Neural cell (in vitro differentiated cells): ENCODE results near the gene POLR1A. TPM values are rescaled to one million over a fixed set of nuclear protein-coding genes. Genes with fewer than 3 reads are reported as not detected.

ENCODE experiments used
- H2AFZ ChIP-seq: fragments of 200-600, 300-800 bp; sonication (generic), shearing (Covaris generic); 2 replicates; pipeline ENCODE4 v1.6.0; 2014; ENCODE audit warnings: low read depth, mild to moderate bottlenecking, antibody characterized with exemption, low read length, moderate library complexity
- H3F3A ChIP-seq: fragments of 200-600 bp; shearing (Covaris generic); 2 replicates; pipeline ENCODE4 v1.6.1; 2016; ENCODE audit warnings: mild to moderate bottlenecking, moderate library complexity, mixed read lengths, antibody characterized with exemption, low read length; ENCODE audit not compliant: insufficient read depth, poor library complexity, severe bottlenecking
- H3K27ac ChIP-seq: fragments of 200-600, 300-800 bp; sonication (generic), shearing (Covaris generic); 2 replicates; pipeline ENCODE4 v1.5.1; 2014; ENCODE audit warnings: mild to moderate bottlenecking, low read length, moderate library complexity
- H3K27me3 ChIP-seq: fragments of 300-800, 200-600 bp; sonication (generic), shearing (Covaris generic); 2 replicates; pipeline ENCODE4 v1.6.0; 2014; ENCODE audit warnings: mild to moderate bottlenecking, low read depth, low read length, moderate library complexity; ENCODE audit not compliant: insufficient read depth
- H3K36me3 ChIP-seq: fragments of 300-800, 200-600 bp; sonication (generic), shearing (Covaris generic); 2 replicates; pipeline ENCODE4 v1.5.1; 2014; ENCODE audit warnings: mild to moderate bottlenecking, antibody characterized with exemption, low read length, moderate library complexity; ENCODE audit not compliant: insufficient read depth
- H3K4me2 ChIP-seq: fragments of 300-800, 200-600 bp; sonication (generic), shearing (Covaris generic); 2 replicates; pipeline ENCODE4 v1.6.0; 2014; ENCODE audit warnings: mild to moderate bottlenecking, low read length
- H3K4me3 ChIP-seq: fragments of 300-800, 200-600 bp; sonication (generic), shearing (Covaris generic); 2 replicates; pipeline ENCODE4 v1.5.1; 2014; ENCODE audit warnings: mild to moderate bottlenecking, low read length, moderate library complexity
- H3K79me2 ChIP-seq: fragments of 200-600 bp; shearing (Covaris generic); replicated peaks from 2 replicates; pipeline ENCODE4 v1.6.0; 2014; ENCODE audit warnings: mild to moderate bottlenecking, low read length, moderate library complexity; ENCODE audit not compliant: insufficient read depth
- H3K9ac ChIP-seq: fragments of 300-800, 200-600 bp; sonication (generic), shearing (Covaris generic); 2 replicates; pipeline ENCODE4 v1.6.1; 2016; ENCODE audit warnings: mild to moderate bottlenecking, low read length, mixed read lengths
- H3K9me2 ChIP-seq: fragments of 200-600 bp; shearing (Covaris generic); 2 replicates; pipeline ENCODE4 v1.6.1; 2016; ENCODE audit warnings: mild to moderate bottlenecking, low read length, mixed read lengths; ENCODE audit not compliant: insufficient read depth
- H3K9me3 ChIP-seq: fragments of 200-600, 300-800 bp; sonication (generic), shearing (Covaris generic); 2 replicates; pipeline ENCODE4 v1.6.1; 2016; ENCODE audit warnings: mild to moderate bottlenecking, mixed run types, low read length, moderate library complexity, mixed read lengths
- H4K20me1 ChIP-seq: fragments of 200-600 bp; shearing (Covaris generic); 2 replicates; pipeline ENCODE4 v1.6.1; 2016; ENCODE audit warnings: mild to moderate bottlenecking, mixed run types; ENCODE audit not compliant: insufficient read depth
- CTCF ChIP-seq: fragments of 450-650 bp; IDR thresholded peaks from 2 replicates; pipeline ENCODE4 v1.5.1; 2014; ENCODE audit warnings: antibody characterized with exemption, mild to moderate bottlenecking, moderate library complexity; ENCODE audit not compliant: poor library complexity, severe bottlenecking
- EP300 ChIP-seq: fragments of 450-650 bp; conservative IDR thresholded peaks from 2 replicates; pipeline ENCODE4 v1.6.1; 2014; ENCODE audit warnings: antibody characterized with exemption, mild to moderate bottlenecking, moderate library complexity; ENCODE audit not compliant: poor library complexity, severe bottlenecking
- EZH2 ChIP-seq: fragments of 200-600, 300-800 bp; shearing (Covaris generic), sonication (generic); IDR thresholded peaks from 2 replicates; pipeline ENCODE4 v1.6.1; 2014; ENCODE audit warnings: antibody characterized with exemption, low read length, borderline replicate concordance, mild to moderate bottlenecking; ENCODE audit not compliant: insufficient read depth, poor library complexity, severe bottlenecking
- MXI1 ChIP-seq: fragments of 450-650 bp; conservative IDR thresholded peaks from 2 replicates; pipeline ENCODE4 v1.6.1; 2014; ENCODE audit warnings: antibody characterized with exemption, mild to moderate bottlenecking; ENCODE audit not compliant: poor library complexity, severe bottlenecking
- POLR2AphosphoS5 ChIP-seq: IDR thresholded peaks from 2 replicates; pipeline ENCODE4 v1.6.1; 2012
- RAD21 ChIP-seq: fragments of 450-650 bp; conservative IDR thresholded peaks from 2 replicates; pipeline ENCODE4 v1.6.1; 2014; ENCODE audit warnings: antibody characterized with exemption, mild to moderate bottlenecking, moderate library complexity
- SMC3 ChIP-seq: fragments of 450-650 bp; conservative IDR thresholded peaks from 2 replicates; pipeline ENCODE4 v1.6.1; 2014; ENCODE audit warnings: antibody characterized with exemption, mild to moderate bottlenecking, moderate library complexity; ENCODE audit not compliant: poor library complexity
- TAF1 ChIP-seq: IDR thresholded peaks from 2 replicates; pipeline ENCODE4 v1.6.1; 2012; ENCODE audit warnings: low read depth
- polyA plus RNA-seq: library from polyadenylated mRNA; depleted of rRNA; stranded (reverse); fragments of >200 nt; gene quantifications from 2 replicates; pipeline ENCODE4 v1.2.3, GENCODE V29; 2014
- TF ChIP-seq, protein P1 (sequence below): IDR thresholded peaks from 2 replicates; pipeline ENCODE4 v1.6.1; 2012; ENCODE audit warnings: borderline replicate concordance

The POLR1A gene
- polyA plus RNA-seq, 1 donor from 2014 or later = 5.4 TPM

- Histone ChIP-seq H3K9ac (no peak overlapping the region), H3F3A (no peaks in the 10 kb centered on the region), H2AFZ (no peak overlapping the region), H3K27ac (no peak overlapping the region), H4K20me1 (no peaks in the 10 kb centered on the region), H3K4me2 (no peak overlapping the region), H3K79me2 (no peaks in the 10 kb centered on the region), H3K4me3 (no peak overlapping the region), H3K36me3 (peaks cover 3% of the 10 kb centered on the region), H3K9me2 (no peaks in the 10 kb centered on the region), H3K27me3 (no peaks in the 10 kb centered on the region), H3K9me3 (no peaks in the 10 kb centered on the region)
- no peak for TF ChIP-seq RAD21
- TF ChIP-seq POLR2AphosphoS5 = no peak
- no peak for TF ChIP-seq EZH2
- TF ChIP-seq EP300 = no peak
- TF ChIP-seq SMC3 = no peak
- no peak for TF ChIP-seq MXI1
- TF ChIP-seq TAF1 = no peak
- TF ChIP-seq, protein P1, sequence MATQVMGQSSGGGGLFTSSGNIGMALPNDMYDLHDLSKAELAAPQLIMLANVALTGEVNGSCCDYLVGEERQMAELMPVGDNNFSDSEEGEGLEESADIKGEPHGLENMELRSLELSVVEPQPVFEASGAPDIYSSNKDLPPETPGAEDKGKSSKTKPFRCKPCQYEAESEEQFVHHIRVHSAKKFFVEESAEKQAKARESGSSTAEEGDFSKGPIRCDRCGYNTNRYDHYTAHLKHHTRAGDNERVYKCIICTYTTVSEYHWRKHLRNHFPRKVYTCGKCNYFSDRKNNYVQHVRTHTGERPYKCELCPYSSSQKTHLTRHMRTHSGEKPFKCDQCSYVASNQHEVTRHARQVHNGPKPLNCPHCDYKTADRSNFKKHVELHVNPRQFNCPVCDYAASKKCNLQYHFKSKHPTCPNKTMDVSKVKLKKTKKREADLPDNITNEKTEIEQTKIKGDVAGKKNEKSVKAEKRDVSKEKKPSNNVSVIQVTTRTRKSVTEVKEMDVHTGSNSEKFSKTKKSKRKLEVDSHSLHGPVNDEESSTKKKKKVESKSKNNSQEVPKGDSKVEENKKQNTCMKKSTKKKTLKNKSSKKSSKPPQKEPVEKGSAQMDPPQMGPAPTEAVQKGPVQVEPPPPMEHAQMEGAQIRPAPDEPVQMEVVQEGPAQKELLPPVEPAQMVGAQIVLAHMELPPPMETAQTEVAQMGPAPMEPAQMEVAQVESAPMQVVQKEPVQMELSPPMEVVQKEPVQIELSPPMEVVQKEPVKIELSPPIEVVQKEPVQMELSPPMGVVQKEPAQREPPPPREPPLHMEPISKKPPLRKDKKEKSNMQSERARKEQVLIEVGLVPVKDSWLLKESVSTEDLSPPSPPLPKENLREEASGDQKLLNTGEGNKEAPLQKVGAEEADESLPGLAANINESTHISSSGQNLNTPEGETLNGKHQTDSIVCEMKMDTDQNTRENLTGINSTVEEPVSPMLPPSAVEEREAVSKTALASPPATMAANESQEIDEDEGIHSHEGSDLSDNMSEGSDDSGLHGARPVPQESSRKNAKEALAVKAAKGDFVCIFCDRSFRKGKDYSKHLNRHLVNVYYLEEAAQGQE = no peak
- no peak for TF ChIP-seq CTCF
These were observed 70.3 kb downstream of the POLR1A start for GRCh38 chr2:86035376-86035882.

DNA sequence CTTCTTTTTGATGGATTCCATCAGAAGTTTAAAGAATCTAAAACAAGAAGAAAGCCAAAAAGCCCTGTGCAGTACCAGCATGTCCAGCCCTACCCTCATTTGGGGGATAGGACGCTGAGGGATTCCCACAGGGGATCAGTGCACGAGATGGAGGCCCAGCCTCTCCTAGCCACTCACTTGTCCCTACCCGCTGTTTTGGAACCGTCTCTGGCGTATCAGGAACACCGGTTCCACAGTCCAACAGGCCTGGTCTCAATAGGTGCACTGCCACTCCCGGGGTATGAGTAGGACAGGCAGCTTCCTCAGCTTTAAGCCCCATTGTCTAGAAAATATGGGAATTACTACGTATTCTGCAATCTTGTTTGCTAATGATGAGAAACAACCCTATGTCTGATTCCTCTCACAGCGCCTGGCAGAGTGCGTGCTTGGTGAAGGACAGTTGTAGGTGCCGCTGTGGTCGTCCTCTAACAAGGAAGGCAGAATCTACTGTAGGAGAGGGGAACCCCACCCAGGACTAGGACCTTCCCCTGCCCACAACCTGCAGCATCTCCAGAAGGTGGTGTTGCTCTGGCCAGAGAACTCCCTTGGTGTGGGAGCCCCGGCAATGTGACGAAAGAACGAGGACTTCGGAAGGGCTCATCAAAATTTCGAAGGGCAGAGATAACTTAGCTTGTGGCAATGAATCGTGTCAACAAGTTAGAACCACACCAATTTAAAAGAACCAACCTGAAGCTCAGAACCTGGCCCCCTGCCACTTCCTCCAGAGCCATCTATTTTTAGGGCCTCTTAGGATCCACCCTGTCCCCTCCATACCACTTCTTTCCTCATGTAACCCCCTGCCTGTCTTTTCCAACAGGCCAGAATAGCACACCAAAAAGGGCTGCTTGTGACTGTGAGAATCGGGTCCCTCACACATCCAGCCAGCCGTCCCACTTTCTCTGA, 71.7 kb downstream of the POLR1A start:
- no peaks in the 10 kb centered on the region for H3K9me3 ChIP-seq
- no peaks in the 10 kb centered on the region for H3K27me3 ChIP-seq
- H3K9me2 ChIP-seq = no peaks in the 10 kb centered on the region
- no peak overlapping the region for H3K27ac ChIP-seq
- no peak overlapping the region for H3K4me3 ChIP-seq
- H4K20me1 ChIP-seq = no peaks in the 10 kb centered on the region
- H3K36me3 ChIP-seq = peaks cover 3% of the 10 kb centered on the region
- H3K4me2 ChIP-seq = no peak overlapping the region
- H3K79me2 ChIP-seq = no peaks in the 10 kb centered on the region
- H3F3A ChIP-seq = no peaks in the 10 kb centered on the region
- H3K9ac ChIP-seq = no peak overlapping the region
- H2AFZ ChIP-seq = no peak overlapping the region
- TF ChIP-seq RAD21 (no peak), SMC3 (no peak), EZH2 (no peak), POLR2AphosphoS5 (no peak), EP300 (no peak), MXI1 (no peak), TAF1 (no peak), CTCF (no peak)
- TF ChIP-seq, protein P1 = no peak
